Amniotic stem cell (primary cell): ENCODE results near the gene TEX2.
"Not testable (repeated sequence)": the region's sequence is repeated elsewhere in the genome, so short reads cannot be mapped to it uniquely, and the experiment has no call there.

ENCODE experiments used
- DNase-seq: peaks from one replicate; lab custom pipeline; 2025; lab: John Stamatoyannopoulos, UW

TEX2 gene

DNA sequence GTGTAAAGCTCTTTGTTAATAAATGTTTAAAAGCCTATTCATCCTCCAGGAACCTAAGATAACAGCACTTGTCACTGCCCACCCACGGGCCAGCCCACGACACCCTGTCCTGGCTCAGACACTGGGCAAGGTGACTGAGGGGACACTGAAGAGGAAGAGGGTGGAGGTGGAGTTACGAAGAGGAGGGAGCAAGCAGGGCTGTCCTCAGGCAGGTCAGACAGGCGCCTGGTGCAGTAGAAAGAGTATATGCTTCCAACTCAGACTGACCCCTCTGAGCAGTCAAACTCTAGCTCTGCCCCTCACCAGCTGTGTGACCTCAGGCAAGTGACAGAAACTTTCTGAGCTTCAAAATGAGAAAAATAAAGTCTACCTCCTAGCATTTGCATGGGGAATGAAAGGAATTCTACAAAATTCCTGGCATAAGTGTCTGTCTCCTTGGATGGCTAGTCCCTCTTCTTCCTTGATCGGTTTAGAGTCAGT is 22.8 kb downstream of the TEX2 start:
- DNase-seq = no peak

DNA sequence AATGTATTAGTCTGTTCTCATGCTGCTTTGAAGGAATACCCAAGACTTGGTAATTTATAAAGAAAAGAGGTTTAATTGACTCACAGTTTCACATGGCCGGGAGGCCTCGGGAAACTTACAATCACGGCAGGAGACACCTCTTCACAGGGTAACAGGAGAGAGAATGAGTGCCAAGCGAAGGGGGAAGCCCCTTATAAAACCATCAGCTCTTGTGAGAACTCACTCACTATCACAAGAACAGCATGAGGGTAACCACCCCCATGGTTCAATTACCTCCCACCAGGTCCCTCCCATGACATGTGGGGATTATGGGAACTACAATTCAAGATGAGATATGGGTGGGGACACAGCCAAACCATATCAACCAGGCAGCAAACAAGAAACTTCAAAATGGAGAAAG is 24.6 kb downstream of the TEX2 start:
- not testable (repeated sequence) for DNase-seq

- DNase-seq = no peak
Observed at GRCh38 chr17:64236827-64237403, 26.1 kb downstream of the TEX2 start.

DNA sequence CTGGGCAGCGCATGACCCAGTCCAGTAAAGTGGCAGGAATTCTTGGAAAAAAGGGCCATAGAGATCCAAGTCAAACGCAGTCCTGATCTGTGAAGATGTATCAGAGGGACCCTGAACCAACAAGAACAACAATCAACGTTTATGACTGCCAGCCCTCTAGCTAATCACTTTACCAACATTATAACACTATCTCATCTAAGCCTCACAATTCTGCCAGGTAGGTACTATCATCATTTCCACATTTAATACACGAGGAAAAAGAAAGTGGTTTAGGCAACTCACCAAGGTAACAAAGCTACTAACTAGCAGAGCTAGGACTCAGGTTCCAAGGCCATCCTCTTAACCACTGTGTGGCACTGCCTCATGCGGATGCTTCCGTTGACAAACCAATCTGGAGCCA is 28.1 kb downstream of the TEX2 start:
- no peak for DNase-seq

- DNase-seq = no peak
Observed at GRCh38 chr17:64232466-64233262, 30.4 kb downstream of the TEX2 start.

DNA sequence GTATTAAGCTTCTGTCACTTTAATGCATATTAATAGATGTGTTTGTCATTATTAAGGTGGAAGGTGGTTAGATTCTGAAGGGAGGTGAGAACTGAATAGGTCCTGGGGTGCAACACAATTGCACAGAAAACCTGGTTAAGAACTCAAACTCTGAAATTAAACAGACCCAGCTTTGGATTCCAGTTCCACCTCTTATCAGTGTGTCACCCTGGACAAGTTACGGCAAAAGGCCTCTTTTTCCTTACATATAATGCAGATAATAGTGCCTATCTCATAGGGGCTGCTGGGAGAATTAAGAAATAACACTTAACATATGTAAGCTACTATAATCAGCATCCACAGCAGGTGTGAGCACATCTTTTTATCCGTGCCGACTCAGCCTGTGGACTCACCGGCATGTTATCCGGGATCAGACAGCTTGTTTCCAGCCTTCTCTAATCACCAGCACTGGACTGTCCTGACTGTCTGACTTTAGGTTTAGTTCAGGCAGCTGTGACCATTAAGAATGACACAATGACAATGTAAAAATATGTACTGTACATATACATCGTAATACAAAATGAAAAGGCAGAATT is 31.4 kb downstream of the TEX2 start:
- DNase-seq = no peak

DNA sequence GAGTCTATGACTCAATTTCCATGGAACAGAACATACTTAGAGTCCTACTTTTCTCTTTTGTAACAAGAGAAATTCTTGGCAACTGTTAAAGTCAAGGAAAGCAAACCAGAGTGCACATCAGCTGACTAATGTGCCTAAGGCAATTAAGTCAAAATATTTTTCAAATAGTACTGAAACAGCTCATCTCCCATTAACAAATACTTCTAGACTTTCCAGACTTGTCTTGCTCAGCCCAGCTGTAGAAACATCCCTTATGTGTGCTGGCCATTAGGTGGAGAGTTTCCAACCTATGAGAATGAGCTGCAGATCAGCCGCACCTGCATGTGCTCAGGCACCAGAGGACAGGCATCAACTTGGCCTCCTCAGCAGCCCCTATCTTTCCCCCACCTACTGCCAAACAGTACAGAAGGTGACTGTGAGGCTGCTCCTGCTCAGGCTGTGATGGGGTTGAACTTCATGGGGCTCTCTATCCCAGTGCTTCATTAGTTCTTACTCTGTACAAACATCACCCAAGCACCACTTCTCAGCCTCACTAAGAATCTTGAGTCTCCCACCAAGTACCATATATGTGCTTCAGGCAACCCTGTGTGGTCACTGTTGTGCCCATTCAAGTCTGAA is 32.2 kb downstream of the TEX2 start:
- DNase-seq = peak; percentile 87

DNA sequence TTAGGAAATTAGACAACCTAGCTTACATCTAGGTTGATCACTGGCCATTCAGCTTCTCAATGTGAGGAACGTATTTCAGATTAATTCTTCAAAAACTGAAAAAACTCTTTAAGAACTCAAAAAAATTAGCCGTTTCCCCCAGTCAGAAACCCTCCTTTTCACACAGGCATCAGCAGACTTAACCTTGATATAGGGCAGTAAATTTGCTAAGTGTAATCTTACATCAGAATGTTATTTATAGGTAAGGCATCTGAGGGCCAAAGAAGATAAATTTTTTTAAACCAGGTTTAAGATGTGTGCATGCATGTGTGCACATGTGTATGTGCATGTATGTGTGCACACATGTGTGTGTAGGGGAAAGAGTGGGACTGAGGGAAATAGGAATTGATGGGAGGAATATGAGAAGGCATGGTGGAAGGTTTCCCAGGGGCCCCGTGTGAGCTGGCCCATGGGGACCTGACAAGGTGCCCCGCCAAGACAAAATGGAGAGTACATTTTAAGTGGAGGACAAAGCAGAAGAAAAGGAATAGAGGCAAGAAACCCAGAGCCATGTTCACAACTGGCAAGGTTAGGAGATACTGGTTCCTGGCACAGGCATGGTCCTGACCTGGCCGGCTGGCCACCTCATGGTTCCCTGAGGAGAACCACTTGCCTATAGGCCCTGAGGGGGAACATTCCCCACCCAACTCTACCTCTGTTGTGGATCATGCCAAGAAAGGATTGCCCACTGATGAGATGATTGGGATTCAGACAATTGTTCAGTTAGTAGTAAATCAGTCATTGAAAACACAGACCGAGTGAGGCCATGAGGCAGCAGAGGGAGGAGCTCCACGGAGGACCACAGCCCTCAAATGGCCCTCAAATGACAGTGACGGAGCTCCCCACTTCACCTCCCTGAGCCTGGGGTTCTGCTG is 33.0 kb downstream of the TEX2 start:
- no peak for DNase-seq

- DNase-seq = no peak
Observed at GRCh38 chr17:64226132-64226531, 36.9 kb downstream of the TEX2 start.

- no peak for DNase-seq
Observed at GRCh38 chr17:64225410-64225809, 37.6 kb downstream of the TEX2 start.

DNA sequence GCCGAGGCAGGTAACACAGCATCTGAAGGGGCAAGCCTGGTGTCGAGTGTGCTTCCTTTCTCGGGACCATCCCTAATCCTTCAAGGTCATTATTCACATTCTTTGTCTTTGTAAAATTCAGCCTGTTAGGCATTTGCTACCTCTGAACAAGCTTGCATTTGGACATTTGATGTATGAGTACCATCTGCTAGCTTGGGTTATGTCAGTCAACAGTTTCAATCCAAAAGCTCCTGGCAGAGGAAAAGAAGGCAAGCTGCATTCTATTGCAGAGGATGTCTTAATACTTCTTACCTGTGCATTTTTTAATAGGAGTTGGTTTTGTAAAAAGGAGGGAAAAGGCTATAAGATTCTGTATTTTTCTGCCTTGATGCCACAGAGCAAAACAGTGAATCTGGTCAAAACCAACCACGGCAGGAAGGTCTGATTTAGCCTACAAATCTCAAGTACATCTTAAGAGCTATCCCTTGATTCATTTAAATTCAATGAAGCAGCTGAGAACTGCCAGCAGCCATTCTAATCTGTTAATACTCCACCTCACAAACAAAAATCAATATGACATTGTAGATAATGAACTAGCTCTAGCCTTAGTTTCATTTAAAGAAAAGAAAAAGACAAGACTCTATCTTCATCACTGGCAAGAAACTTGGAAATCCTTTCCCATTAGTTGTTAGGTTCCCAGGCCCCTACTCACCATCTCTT is 39.0 kb downstream of the TEX2 start:
- DNase-seq = no peak

GRCh38 chr17:64223283-64223682 is 39.8 kb downstream of the TEX2 start:
- no peak for DNase-seq

DNA sequence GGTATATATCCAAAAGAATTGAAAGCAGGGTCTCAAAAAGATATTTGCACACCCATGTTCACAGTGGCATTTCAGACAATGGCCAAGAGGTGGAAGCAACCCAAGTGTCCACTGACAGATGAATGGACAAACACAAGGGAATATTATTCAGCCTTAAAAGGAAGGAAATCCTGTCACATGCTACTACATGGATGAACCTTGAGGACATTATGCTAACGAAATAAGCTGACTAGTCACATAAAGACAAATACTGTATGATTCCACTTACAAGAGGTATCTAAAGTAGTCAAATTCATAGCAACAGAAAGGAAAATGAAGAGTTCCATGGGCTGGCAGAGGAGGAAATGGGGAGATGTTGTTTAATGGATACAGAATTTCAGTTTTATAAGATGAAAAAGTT is 41.4 kb downstream of the TEX2 start:
- DNase-seq = no peak

DNA sequence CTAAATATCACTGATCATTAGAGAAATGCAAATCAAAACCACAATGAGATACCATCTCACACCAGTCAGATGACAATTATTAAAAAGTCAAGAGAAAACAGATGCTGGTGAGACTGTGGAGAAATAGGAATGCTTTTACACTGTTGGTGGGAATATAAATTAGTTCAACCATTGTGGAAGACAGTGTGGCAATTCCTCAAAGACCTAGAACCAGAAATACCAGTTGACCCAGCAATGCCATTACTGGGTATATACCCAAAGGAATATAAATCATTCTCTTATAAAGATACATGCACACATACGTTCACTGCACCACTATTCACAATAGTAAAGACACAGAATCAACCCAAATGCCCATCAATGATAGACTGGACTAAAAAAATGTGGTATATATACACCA is 42.5 kb downstream of the TEX2 start:
- DNase-seq = not testable (repeated sequence)

DNA sequence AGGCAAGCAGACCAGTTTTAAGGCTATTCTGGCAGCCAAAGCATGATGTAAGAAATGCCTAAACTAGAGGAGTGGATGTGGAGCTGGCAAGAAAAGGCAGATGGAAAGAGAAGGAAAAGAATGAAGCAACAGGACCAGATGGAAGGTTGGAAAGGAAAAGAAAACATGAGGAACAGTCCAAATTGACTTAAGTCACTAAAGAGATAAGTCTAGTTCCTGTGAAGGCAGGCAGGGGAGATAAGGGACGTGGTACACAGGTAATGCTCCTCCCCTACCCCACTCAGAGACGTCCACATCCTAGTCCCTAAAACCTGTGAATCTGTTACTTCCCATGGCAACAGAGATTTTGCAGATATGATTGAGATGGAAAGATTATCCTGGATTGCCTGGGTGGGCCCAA is 43.5 kb downstream of the TEX2 start:
- DNase-seq = no peak

DNA sequence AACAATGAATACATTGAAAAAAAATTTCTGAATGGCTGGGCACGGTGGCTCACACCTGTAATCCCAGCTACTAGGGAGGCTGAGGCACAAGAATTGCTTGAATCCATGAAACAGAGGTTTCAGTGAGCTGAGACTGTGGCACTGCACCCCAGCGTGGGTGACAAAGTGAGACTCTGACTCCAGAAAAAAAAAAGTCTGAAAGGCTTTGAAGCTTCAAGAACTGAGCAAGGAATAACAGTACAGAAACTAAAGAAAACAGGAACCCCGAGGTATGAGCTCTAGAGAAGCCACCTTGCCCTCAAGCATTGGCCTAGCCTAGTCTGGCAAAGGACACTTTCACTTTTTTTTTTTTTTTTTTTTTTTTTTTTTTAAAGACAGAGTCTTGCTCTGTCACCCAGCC is 45.0 kb downstream of the TEX2 start:
- no peak for DNase-seq

DNA sequence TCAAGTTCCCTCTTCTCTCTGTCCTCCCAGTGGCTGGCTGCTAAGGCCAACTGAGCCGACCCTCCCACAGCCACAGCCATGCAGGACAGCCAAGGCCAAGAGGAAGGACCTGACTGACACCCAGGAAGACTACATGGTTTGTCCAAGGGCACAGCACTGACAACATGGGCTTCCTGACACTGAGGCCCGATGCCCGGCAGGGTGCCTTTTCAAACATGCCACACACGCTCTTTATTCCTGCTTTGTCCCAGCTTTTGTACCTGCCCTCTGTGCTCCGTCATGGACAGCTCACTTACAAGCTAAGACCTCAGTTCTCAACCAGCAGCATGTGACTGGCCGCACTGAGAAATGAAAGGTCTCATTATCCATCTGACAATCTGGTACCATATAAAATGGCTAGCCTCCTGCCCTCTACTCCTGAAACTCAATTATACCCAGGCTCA is 45.8 kb downstream of the TEX2 start:
- no peak for DNase-seq

GRCh38 chr17:64216338-64217248 is 46.5 kb downstream of the TEX2 start:
- no peak for DNase-seq

DNA sequence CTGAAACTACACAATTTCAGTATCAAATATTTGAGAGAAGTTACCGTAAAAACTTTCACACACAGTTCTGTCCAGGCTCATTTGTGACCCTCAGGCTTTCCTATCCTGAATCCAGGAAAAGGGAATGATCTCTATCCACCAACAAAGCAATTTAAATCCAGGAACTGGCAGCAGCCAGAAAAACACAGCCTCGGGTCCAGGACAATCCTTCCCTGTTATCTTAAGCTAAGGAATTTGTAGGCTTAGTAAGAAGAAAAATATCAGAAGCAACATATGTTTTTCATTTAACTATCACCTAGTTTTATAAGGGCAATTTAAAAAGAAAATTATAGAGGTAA is 47.1 kb downstream of the TEX2 start:
- DNase-seq = peak; percentile 43

GRCh38 chr17:64214950-64215349 is 48.1 kb downstream of the TEX2 start:
- no peak for DNase-seq
